GM18520 (cell line): ENCODE results near the gene FREM3.
"Not testable (repeated sequence)": the region's sequence is repeated elsewhere in the genome, so short reads cannot be mapped to it uniquely, and the experiment has no call there.

Experiments
- ATAC-seq: cut with Tn5 transposase; IDR thresholded peaks from one replicate; pipeline ENCODE4 v1.9.1; 2021; ENCODE audit not compliant: unreplicated experiment

The FREM3 gene

DNA sequence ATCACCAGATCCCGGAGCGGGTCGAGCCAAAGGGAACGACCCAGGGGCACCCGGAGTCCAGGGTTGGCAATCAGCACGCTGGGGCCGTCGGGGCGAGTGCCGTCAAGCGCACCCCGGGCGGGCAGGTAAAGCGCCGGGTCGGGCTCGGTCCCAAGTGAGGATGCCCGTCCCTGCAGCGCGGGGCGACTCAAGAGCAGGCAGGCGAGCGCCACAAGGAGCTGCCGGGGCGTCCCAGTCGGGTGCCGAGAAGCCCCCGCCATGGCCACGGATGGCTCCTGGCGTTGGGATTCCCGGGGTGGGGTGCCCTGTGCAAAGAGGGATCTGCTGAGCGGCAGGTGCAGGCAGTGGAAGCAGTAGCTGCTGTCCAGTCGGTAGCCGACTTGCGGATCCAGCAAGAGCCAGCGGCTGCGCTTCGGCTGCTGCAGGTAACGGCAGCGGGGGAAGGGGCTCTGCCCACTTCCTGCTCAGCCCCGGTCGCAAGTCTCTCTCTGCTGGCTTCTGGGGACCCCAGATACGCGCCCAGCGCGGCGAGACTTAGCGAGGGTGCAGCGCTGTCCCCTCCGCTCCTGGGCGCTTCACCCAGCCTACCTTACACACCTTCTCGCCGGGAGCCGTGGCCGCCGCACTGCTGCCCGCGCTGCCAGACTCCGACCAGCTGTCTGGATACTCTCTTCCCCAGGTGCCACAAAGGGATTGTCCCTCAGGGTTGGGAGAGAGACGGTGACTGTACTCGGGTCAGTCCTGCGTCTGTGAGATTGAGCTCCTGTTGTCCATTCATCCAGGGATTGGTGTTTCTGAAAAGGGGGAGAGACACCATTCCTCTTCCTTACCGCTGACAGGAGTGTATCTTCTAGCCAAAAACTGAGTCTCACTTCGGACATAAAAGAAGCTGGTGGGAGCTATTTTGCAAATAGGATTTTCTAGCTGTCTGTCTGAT is at the start of gene FREM3:
Gene FREM3 (minus strand): TSS at position 260 of the 937 bp plus-strand sequence. CDS start 0 bp downstream, at position 260.
- no peak for ATAC-seq

DNA sequence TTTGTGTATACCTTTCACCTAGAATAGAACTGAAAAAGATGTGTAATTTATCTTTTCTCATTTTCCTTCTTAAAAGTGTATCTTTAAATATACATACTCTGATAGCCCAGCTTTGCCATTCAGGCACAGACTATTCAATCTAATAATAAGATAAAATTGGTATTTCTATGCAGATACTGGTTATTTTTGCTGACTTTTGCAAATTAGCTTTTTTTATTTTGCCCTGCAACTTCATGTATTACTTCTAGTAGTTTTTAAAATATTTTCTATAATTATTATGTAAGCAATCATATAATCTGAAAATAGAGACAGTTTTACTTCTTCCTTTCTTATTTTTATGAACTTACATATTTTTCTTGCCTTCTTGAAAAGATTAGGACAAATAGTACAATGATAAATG is 45.4 kb upstream of the FREM3 start:
- ATAC-seq = no peak

GRCh38 chr4:143743591-143743990 is 43.1 kb upstream of the FREM3 start:
- ATAC-seq = no peak

DNA sequence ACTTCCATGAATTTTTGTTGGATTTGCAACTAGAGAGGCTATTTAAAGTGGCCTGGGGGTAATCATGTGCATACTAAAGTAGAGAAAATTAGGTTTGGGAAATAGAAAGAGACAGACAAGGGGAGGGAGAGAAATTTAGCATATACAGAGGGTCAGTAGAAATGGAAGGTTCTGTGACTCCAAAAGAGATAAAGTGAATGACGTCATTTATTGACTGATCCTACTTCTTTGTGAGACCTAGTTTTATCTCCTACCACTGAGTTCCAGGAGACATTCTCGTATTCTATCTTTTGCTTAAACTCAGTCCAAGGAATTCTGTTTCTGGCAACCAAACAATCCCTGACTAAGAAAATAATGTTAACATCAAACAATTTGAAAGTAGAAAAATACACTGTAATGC is 42.4 kb upstream of the FREM3 start:
- no peak for ATAC-seq

- no peak for ATAC-seq
Observed at GRCh38 chr4:143736861-143737260, 36.4 kb upstream of the FREM3 start.

DNA sequence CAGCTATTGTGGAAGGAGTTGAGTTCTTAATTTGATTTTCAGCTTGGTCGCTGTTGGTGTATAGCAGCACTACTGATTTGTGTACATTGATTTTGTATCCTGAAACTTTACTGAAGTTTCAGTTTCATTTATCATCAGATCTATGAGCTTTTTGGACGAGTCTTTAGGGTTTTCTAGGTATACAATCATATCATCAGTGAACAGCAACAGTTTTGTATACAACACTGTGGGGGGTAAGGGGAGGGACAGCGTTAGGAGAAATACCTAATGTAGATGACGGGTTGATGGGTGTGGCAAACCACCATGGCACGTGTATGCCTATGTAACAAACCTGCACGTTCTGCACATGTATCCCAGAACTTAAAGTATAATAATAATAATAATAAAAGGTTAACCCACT is 35.6 kb upstream of the FREM3 start:
- not testable (repeated sequence) for ATAC-seq

DNA sequence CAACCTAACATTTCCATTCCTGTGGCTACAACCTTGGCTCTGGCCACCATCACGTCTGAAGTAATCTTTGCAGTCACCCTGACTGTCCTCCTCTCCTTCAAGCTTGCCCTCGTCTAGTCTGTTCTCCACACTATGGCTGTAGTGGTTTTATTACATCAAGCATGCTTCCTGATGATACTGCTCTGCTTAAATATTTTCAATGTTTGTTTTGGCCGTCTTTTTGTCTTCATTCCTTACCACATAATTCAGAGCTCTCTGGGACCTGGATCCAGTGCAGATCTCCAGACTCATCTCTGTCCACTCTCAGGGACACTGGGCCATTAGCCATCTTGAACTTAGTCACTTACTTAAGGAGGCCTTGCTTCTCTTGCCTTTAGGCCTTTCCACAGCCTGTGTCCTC is 27.7 kb upstream of the FREM3 start:
- ATAC-seq = no peak

- ATAC-seq = no peak
Observed at GRCh38 chr4:143726714-143727113, 26.2 kb upstream of the FREM3 start.

DNA sequence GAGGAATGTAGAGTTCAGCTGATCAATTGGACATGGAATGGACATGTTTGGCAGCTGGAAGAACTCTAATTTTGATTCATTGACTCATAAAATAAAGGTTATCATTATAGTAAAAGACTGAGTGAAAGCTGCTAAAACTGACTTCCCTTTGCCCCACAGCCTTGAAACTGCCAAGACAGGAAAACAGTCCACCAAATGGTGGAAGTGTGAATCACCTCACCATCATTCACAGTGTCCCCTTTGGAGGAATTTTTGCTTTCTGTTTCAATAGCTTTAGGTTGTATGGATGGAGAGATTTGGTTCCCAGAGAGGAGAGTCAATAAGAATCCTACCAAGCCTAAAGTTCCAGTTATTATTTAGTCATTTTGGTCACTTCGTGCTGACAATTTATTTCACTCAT is 20.8 kb upstream of the FREM3 start:
- ATAC-seq = no peak

- not testable (repeated sequence) for ATAC-seq
Observed at GRCh38 chr4:143718748-143719147, 18.3 kb upstream of the FREM3 start.

DNA sequence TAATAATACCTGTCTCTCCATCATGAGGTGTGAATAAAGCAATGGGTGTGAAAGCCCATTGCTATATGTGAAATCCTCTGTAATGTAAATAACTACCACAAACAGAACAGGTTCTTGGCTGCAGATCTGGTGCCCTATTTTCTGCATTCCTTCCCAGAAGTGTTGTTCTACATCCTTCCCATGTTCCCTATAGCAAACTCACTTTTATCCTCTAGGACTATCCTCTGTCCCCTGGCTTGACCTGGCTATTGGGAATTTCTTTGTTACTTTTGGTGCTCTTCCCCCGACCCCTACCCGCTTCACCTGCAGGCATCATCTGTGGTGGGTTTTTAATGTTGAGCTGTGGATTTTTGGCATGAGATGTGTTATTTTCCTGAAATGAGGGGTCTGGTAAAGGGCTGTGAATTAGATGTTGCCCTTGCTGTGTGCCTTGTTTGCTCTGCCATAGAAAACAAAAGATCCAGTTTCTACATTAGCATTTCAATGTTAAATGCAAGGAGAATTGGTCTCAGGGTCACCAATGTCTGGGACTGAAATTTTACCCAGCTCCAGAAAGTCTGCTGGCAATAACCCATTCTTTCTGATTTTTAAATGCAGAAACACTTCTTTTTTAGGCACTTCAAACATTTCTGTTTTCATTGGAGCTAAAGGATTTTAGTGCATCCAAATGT is 13.6 kb upstream of the FREM3 start:
- no peak for ATAC-seq

- ATAC-seq = no peak
Observed at GRCh38 chr4:143713553-143713952, 13.1 kb upstream of the FREM3 start.

DNA sequence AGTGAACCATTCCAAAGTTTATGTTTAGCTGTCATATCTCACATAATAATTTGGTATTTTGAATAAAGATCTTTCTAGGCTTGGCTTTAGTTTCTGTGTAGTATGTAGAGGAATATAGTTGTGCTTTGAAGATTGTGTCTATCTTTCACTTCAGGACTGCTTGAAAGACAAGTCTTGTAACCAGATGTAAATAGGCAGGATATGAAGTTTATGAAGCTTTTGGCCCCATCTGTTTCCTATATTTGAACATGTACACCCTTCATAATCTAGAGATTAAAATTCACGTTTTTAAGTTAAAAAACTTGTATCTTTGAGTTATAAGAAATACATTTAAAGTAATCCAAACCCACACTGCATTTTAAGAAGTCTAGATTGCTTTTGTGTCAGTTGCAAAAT is 11.7 kb upstream of the FREM3 start:
- ATAC-seq = no peak

GRCh38 chr4:143711543-143712154 is 11.2 kb upstream of the FREM3 start:
- no peak for ATAC-seq

GRCh38 chr4:143701365-143701764 is 890 bp upstream of the FREM3 start:
- no peak for ATAC-seq

DNA sequence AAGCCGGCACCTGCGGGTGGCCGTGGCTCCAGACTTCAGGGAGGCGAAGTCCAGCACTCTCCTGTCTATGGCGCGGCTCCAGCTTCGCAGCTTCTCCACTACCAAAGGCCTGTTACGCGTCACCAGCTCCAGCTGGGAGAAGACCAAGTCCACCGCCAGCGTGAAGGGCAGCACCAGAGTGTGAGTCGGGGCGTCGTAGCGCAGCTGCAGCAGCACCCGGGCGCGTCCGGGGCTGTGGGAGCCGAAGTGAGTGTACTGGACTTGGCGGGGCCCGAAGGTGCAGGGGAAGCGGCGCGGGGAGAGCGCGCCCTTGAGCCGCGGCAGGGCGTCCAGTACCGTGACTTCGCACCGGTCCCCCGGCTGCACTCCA is 444 bp downstream of the FREM3 start:
- no peak for ATAC-seq

DNA sequence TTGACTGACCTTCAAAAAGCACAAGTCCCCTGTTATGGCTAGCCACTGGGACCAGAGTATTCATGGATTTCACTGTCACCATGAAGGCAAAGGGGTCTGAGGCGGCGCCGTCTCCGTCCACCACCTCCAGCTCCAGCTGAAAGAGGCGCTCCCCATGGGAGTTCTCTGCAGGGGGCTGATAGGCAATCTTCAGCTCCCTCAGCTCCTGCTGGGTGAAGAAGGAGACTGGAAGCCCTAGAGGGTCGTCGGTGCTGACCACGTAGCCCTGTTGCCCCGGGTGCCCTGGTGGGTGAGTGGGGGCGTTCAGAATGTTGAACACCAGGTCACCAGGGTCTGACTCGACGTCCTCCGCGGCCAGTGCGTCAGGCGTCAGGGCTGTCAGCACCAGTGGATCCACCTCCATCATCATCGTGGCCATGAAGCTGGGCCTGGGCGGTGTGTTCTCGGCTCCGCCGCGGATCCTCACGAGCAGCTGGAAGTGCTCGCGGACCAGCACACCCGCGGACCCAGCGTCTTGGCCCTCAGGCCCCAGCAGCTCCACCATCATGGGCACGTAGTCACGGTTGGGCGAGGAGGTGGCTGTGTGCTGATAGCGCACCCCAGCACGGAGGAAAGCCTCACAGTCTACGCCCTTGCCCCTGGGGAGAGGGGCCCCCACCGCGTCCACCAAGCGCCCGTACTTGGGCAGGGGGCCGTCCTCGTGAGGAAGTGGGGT is 987 bp downstream of the FREM3 start:
- no peak for ATAC-seq

- no peak for ATAC-seq
Observed at GRCh38 chr4:143693856-143694255, 6.6 kb downstream of the FREM3 start.

DNA sequence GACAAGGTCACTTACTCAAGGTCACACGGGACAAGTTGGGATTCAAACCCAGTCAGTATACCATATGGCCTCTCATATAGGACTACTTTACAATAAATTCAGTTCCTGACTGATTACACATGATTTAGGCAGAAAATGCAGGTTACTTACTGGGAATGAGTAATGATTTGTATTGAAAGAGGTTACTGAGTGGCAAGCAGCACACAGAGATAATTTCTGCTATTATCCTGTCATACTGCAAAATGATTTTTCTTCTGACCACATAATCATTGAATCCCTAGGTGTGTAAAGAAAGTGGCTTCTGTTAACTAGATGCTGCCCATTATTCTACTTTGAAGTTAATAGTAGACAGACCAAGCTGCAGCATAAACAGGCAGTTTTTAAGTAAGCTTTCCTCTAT is 8.2 kb downstream of the FREM3 start:
- ATAC-seq = no peak

GRCh38 chr4:143679434-143679833 is 21.0 kb downstream of the FREM3 start:
- no peak for ATAC-seq

DNA sequence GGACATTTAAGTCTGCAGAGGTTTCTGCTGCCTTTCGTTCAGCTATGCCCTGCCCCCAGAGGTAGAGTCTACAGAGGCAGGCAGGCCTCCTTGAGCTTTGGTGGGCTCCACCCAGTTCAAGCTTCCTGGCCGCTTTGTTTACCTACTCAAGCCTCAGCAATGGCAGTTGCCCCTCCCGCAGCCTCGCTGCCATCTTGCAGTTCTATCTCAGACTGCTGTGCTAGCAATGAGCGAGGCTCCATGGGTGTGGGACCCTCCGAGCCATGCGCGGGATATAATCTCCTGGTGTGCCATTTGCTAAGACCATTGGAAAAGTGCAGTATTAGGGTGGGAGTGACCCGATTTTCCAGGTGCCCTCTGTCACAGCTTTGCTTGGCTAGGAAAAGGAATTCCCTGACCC is 26.8 kb downstream of the FREM3 start:
- not testable (repeated sequence) for ATAC-seq
